NCI-H2029 treated with DMSO at 0.1 percent for 48 hours (cell line): ENCODE results near the gene PCSK1N.
"Not testable (repeated sequence)": the region's sequence is repeated elsewhere in the genome, so short reads cannot be mapped to it uniquely, and the experiment has no call there.

Experiments
- DNase-seq: peaks from one replicate; lab custom pipeline; 2025; lab: John Stamatoyannopoulos, UW

Gene PCSK1N

GRCh38 chrX:48823053-48823452, 12.4 kb downstream of the PCSK1N start:
- no peak for DNase-seq

GRCh38 chrX:48819394-48819793, 16.0 kb downstream of the PCSK1N start:
- not testable (repeated sequence) for DNase-seq

- DNase-seq = no peak
These were observed 16.5 kb downstream of the PCSK1N start for GRCh38 chrX:48818866-48819265.

- no peak for DNase-seq
These were observed 17.3 kb downstream of the PCSK1N start for GRCh38 chrX:48818098-48818497.

GRCh38 chrX:48816014-48816810, 19.2 kb downstream of the PCSK1N start:
- no peak for DNase-seq

GRCh38 chrX:48815266-48815665, 20.1 kb downstream of the PCSK1N start:
- no peak for DNase-seq

DNA sequence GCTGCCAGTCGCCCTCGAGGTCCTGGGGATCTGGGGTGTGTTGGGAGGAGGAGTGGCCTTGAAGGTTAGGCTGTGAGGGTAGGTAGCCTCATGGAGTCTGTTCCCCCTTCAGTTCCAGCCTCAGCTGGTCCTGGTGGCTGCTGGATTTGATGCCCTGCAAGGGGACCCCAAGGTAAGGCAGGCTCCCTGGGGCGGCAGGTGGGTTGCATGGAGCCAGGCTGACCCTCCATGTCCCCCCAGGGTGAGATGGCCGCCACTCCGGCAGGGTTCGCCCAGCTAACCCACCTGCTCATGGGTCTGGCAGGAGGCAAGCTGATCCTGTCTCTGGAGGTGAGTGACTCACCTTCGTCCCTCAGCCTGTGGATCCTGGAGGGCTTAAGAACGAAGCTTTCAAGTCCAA, 20.7 kb downstream of the PCSK1N start:
- no peak for DNase-seq

DNA sequence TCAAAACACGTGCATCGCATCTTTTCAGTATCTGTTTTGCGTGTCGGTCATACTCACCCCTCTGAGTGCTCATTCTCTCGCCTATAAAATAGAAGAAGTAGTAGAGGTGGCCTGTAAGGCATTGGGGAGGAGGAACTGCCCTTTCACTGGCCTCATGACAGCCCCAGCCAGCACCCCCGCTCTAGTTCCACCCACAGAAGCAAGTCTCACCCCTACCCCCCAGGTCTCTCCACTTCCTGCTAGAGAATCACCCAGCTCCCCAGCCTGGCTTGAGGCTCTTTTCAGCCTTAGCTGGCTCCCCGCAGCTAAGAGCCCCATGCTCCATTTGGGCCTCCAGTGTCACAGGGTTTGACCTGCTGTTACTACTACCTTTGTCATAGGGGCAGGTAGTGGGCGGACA, 21.8 kb downstream of the PCSK1N start:
- DNase-seq = no peak

DNA sequence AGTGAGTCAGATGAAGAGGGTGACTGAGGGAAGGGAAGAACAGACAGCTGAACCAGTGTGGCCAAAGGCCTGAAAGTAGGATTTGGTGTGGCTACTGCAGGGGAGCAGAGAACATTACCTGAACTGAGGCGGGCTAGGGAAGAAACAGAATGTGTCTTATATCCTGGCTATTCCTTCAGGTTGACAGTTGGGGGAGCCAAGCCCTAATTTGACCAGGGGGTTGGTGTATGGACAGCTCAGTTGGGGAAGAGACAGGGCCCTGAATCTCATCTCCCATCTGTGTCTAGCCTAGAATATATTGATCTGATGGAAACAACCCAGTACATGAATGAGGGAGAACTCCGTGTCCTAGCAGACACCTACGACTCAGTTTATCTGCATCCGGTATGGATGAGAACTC, 29.3 kb downstream of the PCSK1N start:
- no peak for DNase-seq

DNA sequence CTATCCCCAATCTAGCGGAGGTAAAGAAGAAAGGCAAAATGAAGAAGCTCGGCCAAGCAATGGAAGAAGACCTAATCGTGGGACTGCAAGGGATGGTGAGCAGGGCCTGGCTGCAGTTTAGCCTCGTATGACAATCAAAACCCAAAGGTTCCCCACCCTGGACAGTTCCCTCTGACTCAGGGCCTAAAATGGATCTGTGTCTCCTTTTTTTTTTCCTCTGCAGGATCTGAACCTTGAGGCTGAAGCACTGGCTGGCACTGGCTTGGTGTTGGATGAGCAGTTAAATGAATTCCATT, 32.6 kb downstream of the PCSK1N start:
- DNase-seq = no peak

DNA sequence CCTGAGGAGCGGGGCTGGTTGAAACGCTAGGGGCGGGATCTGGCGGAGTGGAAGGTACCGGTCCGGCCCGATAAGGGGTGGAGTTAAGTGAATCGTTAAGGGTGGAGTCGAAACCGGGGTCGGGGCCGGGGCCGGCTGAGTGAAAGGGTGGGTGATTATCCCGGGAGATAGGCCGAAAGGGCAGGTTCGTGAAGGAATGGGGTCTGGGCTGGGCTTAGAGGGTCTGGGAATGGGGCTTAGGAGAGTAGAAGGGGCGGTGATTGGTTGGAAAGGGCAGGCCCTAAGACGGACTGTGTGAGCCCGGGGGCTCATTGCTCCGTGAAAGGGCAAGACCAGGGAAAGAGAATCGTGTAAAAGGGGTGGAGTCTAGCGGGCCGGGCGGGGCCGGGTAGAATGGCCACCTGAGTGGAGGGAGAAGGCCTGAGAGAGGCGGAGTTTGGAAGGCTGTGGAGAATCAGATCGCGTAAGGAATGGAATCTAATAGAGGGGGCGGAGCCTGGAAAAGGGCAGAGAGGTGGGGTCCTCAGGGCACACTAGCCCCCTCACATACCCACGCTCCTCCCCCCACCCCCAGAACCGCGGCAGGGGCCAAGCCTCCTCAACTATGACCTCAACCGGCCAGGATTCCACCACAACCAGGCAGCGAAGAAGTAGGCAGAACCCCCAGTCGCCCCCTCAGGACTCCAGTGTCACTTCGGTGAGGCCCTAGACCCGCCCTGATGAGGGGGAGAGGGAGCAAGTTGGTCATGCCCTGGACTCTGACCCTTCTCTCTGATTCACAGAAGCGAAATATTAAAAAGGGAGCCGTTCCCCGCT, 33.1 kb downstream of the PCSK1N start:
- peak; percentile 53 for DNase-seq

DNA sequence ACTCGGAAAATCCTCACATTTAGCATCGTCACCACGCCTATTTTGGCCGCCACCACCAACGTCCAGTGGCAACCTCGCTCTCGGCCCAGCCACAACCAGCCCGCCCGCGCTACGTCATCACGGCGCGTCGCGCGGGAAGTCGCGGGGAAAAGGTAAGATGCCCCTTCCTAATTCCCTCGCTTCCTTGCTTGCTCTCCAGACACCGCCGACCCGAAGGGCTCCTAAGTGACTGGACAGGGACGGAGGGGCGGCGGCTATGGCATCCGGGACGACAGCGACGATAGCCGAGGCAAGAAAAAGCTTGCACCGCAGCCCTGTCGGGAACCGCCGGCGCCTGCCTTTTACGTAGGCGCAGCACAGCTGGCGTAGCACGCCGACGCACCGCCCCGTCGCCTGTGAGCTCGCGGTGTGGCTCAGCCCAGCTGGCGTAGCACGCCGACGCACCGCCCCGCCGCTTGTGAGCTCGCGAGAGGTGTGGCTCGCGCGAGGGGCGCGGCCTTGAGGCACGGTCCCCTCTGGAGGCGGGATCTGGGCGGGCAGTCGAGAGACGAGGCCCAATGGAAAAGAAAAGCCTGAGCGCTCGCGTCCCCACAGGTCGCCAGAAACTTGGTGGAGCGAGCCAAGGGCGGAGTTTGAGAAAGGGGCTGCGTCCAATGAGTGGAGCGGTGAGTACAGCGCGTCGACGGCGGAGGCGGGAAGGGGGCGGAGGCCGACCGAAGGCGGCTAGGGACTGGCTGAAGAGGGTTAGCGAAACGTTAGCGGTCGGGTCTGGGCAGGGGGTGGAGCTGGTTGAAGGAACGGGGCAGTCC, 33.9 kb downstream of the PCSK1N start, which contains the start of gene HDAC6:
Gene HDAC6, plus strand, starts transcription at position 788 of the 809 bp plus-strand sequence. CDS start 626 bp downstream, outside the sequence.
- DNase-seq = peak; percentile 80

DNA sequence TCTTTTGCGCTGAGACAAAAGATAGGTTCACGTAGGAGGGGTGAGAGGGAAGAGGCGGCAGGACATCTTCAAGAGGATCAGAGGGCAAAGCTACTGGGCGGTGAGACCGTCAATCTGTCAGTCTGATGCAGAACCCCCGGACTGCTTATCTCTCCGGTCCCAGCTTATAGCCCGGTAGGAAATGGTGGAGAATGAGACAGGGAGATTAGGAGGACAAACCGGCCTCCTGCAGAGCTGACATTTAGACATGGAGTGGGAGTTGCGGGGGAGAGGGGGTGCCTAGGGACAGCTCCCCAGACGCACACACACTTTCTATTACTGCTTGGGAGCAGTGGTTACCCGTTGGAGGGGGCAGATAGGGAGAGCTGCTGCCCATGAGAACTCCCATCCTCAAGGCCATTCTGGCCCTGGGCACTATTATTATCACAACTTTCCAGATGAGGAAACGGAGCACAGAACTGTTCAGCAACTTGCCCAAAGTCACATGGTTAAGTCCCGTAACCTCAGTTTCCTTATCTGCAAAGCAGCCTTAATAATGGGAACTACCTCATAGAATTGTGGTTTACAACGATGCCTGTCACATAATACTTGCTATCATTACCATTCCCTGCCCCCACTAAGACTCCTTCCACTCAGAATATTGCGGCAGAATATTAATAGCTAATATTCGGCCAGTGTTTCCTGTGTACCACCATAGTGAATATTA, 34.7 kb downstream of the PCSK1N start:
- DNase-seq = no peak

GRCh38 chrX:48798318-48798717, 37.1 kb downstream of the PCSK1N start:
- no peak for DNase-seq

GRCh38 chrX:48794911-48795515, 40.4 kb downstream of the PCSK1N start:
- DNase-seq = no peak

GRCh38 chrX:48794340-48794910, 41.0 kb downstream of the PCSK1N start:
- no peak for DNase-seq

DNA sequence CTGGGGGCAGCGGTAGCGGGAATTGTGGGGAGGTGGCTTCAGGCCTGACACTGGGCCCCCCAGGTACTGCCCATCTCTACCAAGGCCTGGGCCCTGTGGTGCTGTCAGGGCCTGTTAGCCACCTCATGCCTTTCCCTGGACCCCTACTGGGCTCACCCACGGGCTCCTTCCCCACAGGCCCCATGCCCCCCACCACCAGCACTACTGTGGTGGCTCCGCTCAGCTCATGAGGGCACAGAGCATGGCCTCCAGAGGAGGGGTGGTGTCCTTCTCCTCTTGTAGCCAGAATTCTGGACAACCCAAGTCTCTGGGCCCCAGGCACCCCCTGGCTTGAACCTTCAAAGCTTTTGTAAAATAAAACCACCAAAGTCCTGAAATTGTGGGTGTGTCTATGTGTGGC, 41.5 kb downstream of the PCSK1N start:
- DNase-seq = no peak

DNA sequence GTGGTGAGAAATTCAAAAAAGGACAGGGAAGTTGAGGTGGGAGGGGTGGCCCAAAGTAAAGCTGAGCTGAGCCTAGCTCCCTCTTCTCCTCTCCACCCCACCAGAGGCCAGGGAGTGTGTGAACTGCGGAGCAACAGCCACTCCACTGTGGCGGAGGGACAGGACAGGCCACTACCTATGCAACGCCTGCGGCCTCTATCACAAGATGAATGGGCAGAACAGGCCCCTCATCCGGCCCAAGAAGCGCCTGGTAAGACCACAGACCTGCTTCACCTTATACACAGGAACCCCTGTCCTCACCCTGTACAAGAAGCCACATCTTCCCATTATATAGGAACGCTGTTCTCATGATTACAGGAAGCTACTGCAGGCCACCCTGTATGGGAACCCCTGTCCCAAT, 43.2 kb downstream of the PCSK1N start:
- DNase-seq = no peak

DNA sequence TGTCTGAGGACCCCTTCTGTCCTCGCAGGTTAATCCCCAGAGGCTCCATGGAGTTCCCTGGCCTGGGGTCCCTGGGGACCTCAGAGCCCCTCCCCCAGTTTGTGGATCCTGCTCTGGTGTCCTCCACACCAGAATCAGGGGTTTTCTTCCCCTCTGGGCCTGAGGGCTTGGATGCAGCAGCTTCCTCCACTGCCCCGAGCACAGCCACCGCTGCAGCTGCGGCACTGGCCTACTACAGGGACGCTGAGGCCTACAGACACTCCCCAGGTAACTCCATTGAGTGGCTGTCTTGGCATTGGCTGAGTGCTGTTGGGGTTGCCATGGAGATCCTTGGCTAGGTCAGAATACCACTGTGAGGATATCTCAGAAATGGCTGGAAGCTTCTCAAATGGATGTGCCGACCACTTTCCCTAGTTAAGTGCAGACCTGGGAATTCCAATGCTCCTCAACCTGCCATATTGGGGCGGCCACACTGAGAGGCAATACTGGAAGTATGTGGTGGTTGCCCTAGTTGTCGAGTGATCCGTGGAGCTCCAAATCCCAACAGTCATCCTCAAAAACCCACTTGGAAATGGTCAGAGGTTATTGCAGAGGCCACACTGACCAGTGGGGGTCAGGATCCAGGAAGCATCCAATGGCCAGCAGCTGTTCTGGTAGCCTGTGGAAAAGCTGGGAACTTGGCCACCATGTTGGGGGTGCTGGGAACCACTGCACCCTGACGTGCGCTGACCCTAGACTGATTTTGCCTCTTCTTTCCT, 44.2 kb downstream of the PCSK1N start:
- no peak for DNase-seq

DNA sequence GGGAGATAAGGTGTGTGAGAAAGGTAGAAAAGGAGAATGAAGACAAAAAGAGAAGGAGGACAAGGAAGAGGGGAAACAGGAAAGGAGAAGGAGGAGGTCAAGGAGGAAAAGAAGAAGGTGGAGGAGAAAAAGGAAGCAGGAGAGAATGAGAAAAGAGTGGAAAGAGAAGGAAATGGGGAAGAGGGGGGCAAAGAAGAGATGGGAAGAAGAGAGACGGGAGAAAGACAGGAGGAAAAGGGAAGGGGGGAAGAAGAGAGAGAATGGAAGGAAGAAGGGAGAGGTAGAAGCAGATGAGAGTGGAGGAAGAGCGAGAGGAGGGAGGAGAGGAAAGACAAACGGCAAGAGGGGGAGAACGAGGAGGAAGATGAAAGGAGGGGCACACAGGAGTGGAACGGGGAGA, 44.9 kb downstream of the PCSK1N start:
- DNase-seq = no peak
